Stimulated activated CD8-positive, alpha-beta memory T cell treated with anti-CD3 and anti-CD28 coated beads, Interleukin-12 subunit alpha, Interleukin-12 subunit beta, amount 100 ng/mL, for 4 hours (primary cell): ENCODE measurements around the gene PHLPP1.

Experiments used
- DNase-seq: peaks from one replicate; pipeline ENCODE4 v3.0.0-alpha.2; 2020; ENCODE audit warnings: low read depth

Gene PHLPP1

GRCh38 chr18:62942578-62942977 is 227.2 kb downstream of the PHLPP1 start:
- DNase-seq: no peak

- DNase-seq: no peak
Observed at GRCh38 chr18:62944454-62944853, 229.1 kb downstream of the PHLPP1 start.

GRCh38 chr18:62948788-62949187 is 233.4 kb downstream of the PHLPP1 start:
- DNase-seq: no peak

- DNase-seq: no peak
Observed at GRCh38 chr18:62950246-62950645, 234.9 kb downstream of the PHLPP1 start.

GRCh38 chr18:62952807-62953206 is 237.5 kb downstream of the PHLPP1 start:
- DNase-seq: no peak

- no peak for DNase-seq
Observed at GRCh38 chr18:62953663-62954062, 238.3 kb downstream of the PHLPP1 start.

- DNase-seq: no peak
Observed at GRCh38 chr18:62954366-62954765, 239.0 kb downstream of the PHLPP1 start.

- no peak for DNase-seq
Observed at GRCh38 chr18:62957885-62958472, 242.6 kb downstream of the PHLPP1 start.

GRCh38 chr18:62959481-62959880 is 244.1 kb downstream of the PHLPP1 start:
- no peak for DNase-seq

- no peak for DNase-seq
Observed at GRCh38 chr18:62963507-62963906, 248.2 kb downstream of the PHLPP1 start.

GRCh38 chr18:62964432-62964831 is 249.1 kb downstream of the PHLPP1 start:
- DNase-seq: no peak

GRCh38 chr18:62967089-62967488 is 251.7 kb downstream of the PHLPP1 start:
- no peak for DNase-seq

- DNase-seq: no peak
Observed at GRCh38 chr18:62973689-62974088, 258.3 kb downstream of the PHLPP1 start.

GRCh38 chr18:62974388-62974787 is 259.0 kb downstream of the PHLPP1 start:
- DNase-seq: no peak

- no peak for DNase-seq
Observed at GRCh38 chr18:62974928-62975675, 259.8 kb downstream of the PHLPP1 start.

- no peak for DNase-seq
Observed at GRCh38 chr18:62975785-62976184, 260.4 kb downstream of the PHLPP1 start.

GRCh38 chr18:62976227-62976626 is 260.9 kb downstream of the PHLPP1 start:
- DNase-seq: no peak

GRCh38 chr18:62977512-62977911 is 262.2 kb downstream of the PHLPP1 start:
- DNase-seq: no peak

GRCh38 chr18:62978251-62979049 is 263.1 kb downstream of the PHLPP1 start:
- no peak for DNase-seq

- no peak for DNase-seq
Observed at GRCh38 chr18:62979176-62979575, 263.8 kb downstream of the PHLPP1 start.

- DNase-seq: no peak
Observed at GRCh38 chr18:62979900-62980299, 264.6 kb downstream of the PHLPP1 start.

GRCh38 chr18:62981566-62981965 is 266.2 kb downstream of the PHLPP1 start:
- no peak for DNase-seq
